Mesenteric fat pad (tissue), 1 donor: ENCODE data around the gene SGK1. TPM values are rescaled to one million over a fixed set of nuclear protein-coding genes. Genes with fewer than 3 reads are reported as not detected.

Source experiments
- DNase-seq: peaks from one replicate; pipeline ENCODE4 v3.0.0-alpha.2; 2020; ENCODE audit warnings: low spot score
- total RNA-seq: library from RNA; stranded (reverse); fragmentation: NEBNext Ultra II Directional; extraction: Animal tissue kit (Norgen Biotek cat#: 25700); gene quantifications from one replicate; pipeline ENCODE4 v1.2.1, GENCODE V29; 2021
- donor health status: DM: yes; HTN: yes; CAD: no.

Gene SGK1
- total RNA-seq, 1 donor from 2014 or later: 265 TPM

- no peak for DNase-seq
Observed at GRCh38 chr6:134132494-134133141, 185.3 kb downstream of the SGK1 start.

- DNase-seq: no peak
Observed at GRCh38 chr6:134131530-134132139, 186.3 kb downstream of the SGK1 start.

GRCh38 chr6:134128146-134128545, 189.8 kb downstream of the SGK1 start:
- no peak for DNase-seq

- no peak for DNase-seq
Observed at GRCh38 chr6:134123666-134124208, 194.2 kb downstream of the SGK1 start.

GRCh38 chr6:134122775-134123174, 195.1 kb downstream of the SGK1 start:
- no peak for DNase-seq

- DNase-seq: no peak
Observed at GRCh38 chr6:134119486-134119885, 198.4 kb downstream of the SGK1 start.
